ENCODE results near the gene SLC22A16.

GRCh38 chr6:110514818-110515217 lies 38.4 kb upstream of the SLC22A16 start:
- TF ChIP-seq EZH2 (optimal IDR thresholded peaks at IDR 0.05; ENCODE audit: low read depth, low read length) = no peak
- no peak for TF ChIP-seq CTCF (IDR thresholded peaks at IDR 0.05; ENCODE audit: low read length)
- TF ChIP-seq EZH2phosphoT487 (IDR thresholded peaks at IDR 0.05; ENCODE audit: low read length) = no peak
